Mucosa of descending colon (tissue), 3 donors: ENCODE results near the gene PLA2G12A. TPM values are rescaled to one million over a fixed set of nuclear protein-coding genes. Genes with fewer than 3 reads are reported as not detected.

Source experiments
- ATAC-seq: fragments of 200-7000 bp; cut with Tn5 transposase; one replicate; pipeline ENCODE4 v1.9.1; 2020; ENCODE audit warnings: mild to moderate bottlenecking, moderate library complexity
- DNase-seq, 3 donors: peaks; one replicate each; pipeline ENCODE4 v3.0.0-alpha.2; 2020
- H3K36me3 ChIP-seq: fragments of 200-600 bp; one replicate; pipeline ENCODE4 v1.8.0; 2021; ENCODE audit warnings: low read depth, mild to moderate bottlenecking
- H3K4me1 ChIP-seq: fragments of 200-600 bp; one replicate; pipeline ENCODE4 v1.8.0; 2021; ENCODE audit warnings: low read depth, mild to moderate bottlenecking
- H3K4me3 ChIP-seq: fragments of 200-600 bp; one replicate; pipeline ENCODE4 v1.8.0; 2021; ENCODE audit warnings: mild to moderate bottlenecking
- H3K9me3 ChIP-seq: fragments of 200-600 bp; one replicate; pipeline ENCODE4 v1.8.0; 2021; ENCODE audit warnings: mild to moderate bottlenecking
- CTCF ChIP-seq: fragments of 200-600 bp; IDR thresholded peaks from one replicate; pipeline ENCODE4 v1.8.0; 2022; ENCODE audit warnings: antibody characterized with exemption, mild to moderate bottlenecking
- intact Hi-C, 2 donors: fragments of 100-400 bp; cut with DNase I in 1 of 2; cut with micrococcal nuclease in 1 of 2; formaldehyde crosslinking; loops; one replicate each; pipeline versions ENCODE4 v1.11.0 to v1.11.1; 2022; cut with DNase I, micrococcal nuclease
- long read RNA-seq, 2 donors: library from polyadenylated mRNA; unstranded; transcript quantifications; one replicate each; pipeline ENCODE4 v2.0.0, GENCODE V29; 2019 to 2021
- total RNA-seq, 3 donors: library from RNA; stranded (reverse); fragmentation: NEBNext Ultra II Directional in 2 of 3; extraction: Animal tissue kit (Norgen Biotek cat#: 25700) in 2 of 3; gene quantifications; one replicate each; pipeline versions ENCODE4 v1.2.1 to v1.2.4, GENCODE V29; 2021 to 2023
- donor health status: DM: no; HTN: no; CAD: no; lungs with moderate emphysema.
- donor health status: DM: no; HTN: no; CAD: no.
- donor health status: DM: no; HTN: yes; CAD: no.

The PLA2G12A gene
- total RNA-seq: 10 to 100 TPM; 30.9 to 45.3 (median 43.5) TPM
- long read RNA-seq, donor 1, full-length matches to known transcripts: 26 of 29 reads
- long read RNA-seq, donor 1, partial matches to known transcripts: 0 of 29 reads
- long read RNA-seq, donor 1, other reads (novel, unspliced or antisense): 3 of 29 reads
- long read RNA-seq, donor 2, full-length matches to known transcripts: 23 of 24 reads
- long read RNA-seq, donor 2, partial matches to known transcripts: 0 of 24 reads
- long read RNA-seq, donor 2, other reads (novel, unspliced or antisense): 1 of 24 reads

- no peak for TF ChIP-seq CTCF
- peak; percentile 98 for ATAC-seq
- DNase-seq: peak; percentile 88 to 94 (median 93)
- intact Hi-C loops: no loop called here
- Histone ChIP-seq H3K4me1 (no peaks in the 10 kb centered on the region), H3K36me3 (no peaks in the 10 kb centered on the region), H3K4me3 (peak within 1 kb of the TSS; percentile 61), H3K9me3 (no peaks in the 10 kb centered on the region)
Measured at GRCh38 chr4:109729718-109730618, at the start of gene PLA2G12A. Gene PLA2G12A (minus strand): TSS chr4:109730070. CDS start chr4:109729809, 261 bp downstream.

- ATAC-seq: no peak
- intact Hi-C loops: no loop called here
Measured at GRCh38 chr4:109764789-109765402, 35.0 kb upstream of the PLA2G12A start.

GRCh38 chr4:109764376-109764775 is 34.5 kb upstream of the PLA2G12A start:
- Histone ChIP-seq H3K4me3 (no peak overlapping the region), H3K9me3 (no peaks in the 10 kb centered on the region), H3K4me1 (no peaks in the 10 kb centered on the region), H3K36me3 (no peaks in the 10 kb centered on the region)
- intact Hi-C loops: no loop called here
- TF ChIP-seq CTCF: no peak
- ATAC-seq (no peak), DNase-seq (no peak)

More at GRCh38 chr4:109764789-109765402, 35.0 kb upstream of the PLA2G12A start:
- no peak for TF ChIP-seq CTCF
- Histone ChIP-seq H3K4me3 (no peak overlapping the region), H3K36me3 (no peaks in the 10 kb centered on the region), H3K9me3 (no peaks in the 10 kb centered on the region), H3K4me1 (no peaks in the 10 kb centered on the region)
- no peak for DNase-seq

- no peak for DNase-seq
- TF ChIP-seq CTCF: no peak
- H3K4me1 ChIP-seq: no peaks in the 10 kb centered on the region
- no peak overlapping the region for H3K4me3 ChIP-seq
- no peak for ATAC-seq
- intact Hi-C loops: no loop called here
- no peaks in the 10 kb centered on the region for H3K36me3 ChIP-seq
- H3K9me3 ChIP-seq: no peaks in the 10 kb centered on the region
Measured at GRCh38 chr4:109760682-109761081, 30.8 kb upstream of the PLA2G12A start.

- DNase-seq (no peak), ATAC-seq (no peak)
- Histone ChIP-seq H3K36me3 (no peaks in the 10 kb centered on the region), H3K4me3 (no peak overlapping the region), H3K4me1 (no peaks in the 10 kb centered on the region), H3K9me3 (no peaks in the 10 kb centered on the region)
- intact Hi-C loops: no loop called here
- TF ChIP-seq CTCF: no peak
Measured at GRCh38 chr4:109755656-109756055, 25.8 kb upstream of the PLA2G12A start.
